Endothelial cell of umbilical vein (primary cell): ENCODE data around the gene ACTR3C. TPM values are rescaled to one million over a fixed set of nuclear protein-coding genes. Genes with fewer than 3 reads are reported as not detected.
"Not testable (repeated sequence)": the region's sequence is repeated elsewhere in the genome, so short reads cannot be mapped to it uniquely, and the experiment has no call there.

Experiments
- BruUV-seq: library from RNA; stranded (reverse); fragments of 400-500 nt; replicated peaks from 2 replicates; lab custom pipeline; 2021; lab: Mats Ljungman, UMichigan
- CTCF ChIA-PET: fragments of 300-600, 350-600 bp; sonication (Branson Sonifier 250); formaldehyde crosslinking; loops from one replicate; lab custom pipeline; 2021; ENCODE audit warnings: antibody characterized with exemption, inconsistent platforms; lab: Charles Lee
- POLR2A ChIA-PET: fragments of 300-600, 350-600 bp; sonication (Branson Sonifier 250); formaldehyde crosslinking; loops from one replicate; lab custom pipeline; 2021; ENCODE audit warnings: antibody characterized with exemption, inconsistent platforms; lab: Charles Lee
- DNase-seq: peaks from one replicate; pipeline ENCODE4 v3.0.0-alpha.2; 2011; ENCODE audit warnings: low read depth, low spot score
- FAIRE-seq: peaks from 2 replicates; lab custom pipeline; 2011; peaks lifted over from hg19 to GRCh38; lab: Jason Lieb, UNC
- H2AFZ ChIP-seq: 2 replicates; pipeline ENCODE4 v1.6.0; 2012; ENCODE audit warnings: low read depth, low read length, control low read depth, inconsistent platforms
- H3K27ac ChIP-seq: 2 replicates; pipeline ENCODE4 v1.5.1; 2011; ENCODE audit warnings: low read depth, mild to moderate bottlenecking, control low read depth, low read length, moderate library complexity; ENCODE audit not compliant: insufficient read depth
- H3K27me3 ChIP-seq, 2 experiments: 2 replicates each; pipeline versions ENCODE4 v1.6.0 to v1.6.1; 2011; ENCODE audit warnings: low read length in 2 of 2, mixed read lengths in 1 of 2; ENCODE audit not compliant: control insufficient read depth in 2 of 2, insufficient read depth in 2 of 2
- H3K36me3 ChIP-seq, 2 experiments: 2 replicates in 1 of 2; 3 replicates in 1 of 2; pipeline ENCODE4 v1.5.1; 2011; ENCODE audit warnings: low read length in 2 of 2, mild to moderate bottlenecking in 1 of 2, moderate library complexity in 1 of 2; ENCODE audit not compliant: control insufficient read depth in 2 of 2, insufficient read depth in 2 of 2; ENCODE audit errors: extremely low read depth in 1 of 2
- H3K4me1 ChIP-seq: 3 replicates; pipeline ENCODE4 v1.5.1; 2011; ENCODE audit warnings: mild to moderate bottlenecking, low read length; ENCODE audit not compliant: control insufficient read depth, insufficient read depth; ENCODE audit errors: extremely low read depth
- H3K4me2 ChIP-seq: 2 replicates; pipeline ENCODE4 v1.6.1; 2011; ENCODE audit warnings: low read length, control low read depth, mixed read lengths; ENCODE audit not compliant: insufficient read depth
- H3K4me3 ChIP-seq, 3 experiments: fragments of 200-600 bp in 1 of 3; sonication (generic), shearing (Covaris generic) in 1 of 3; replicated peaks in 1 of 3; 2 replicates each; pipeline ENCODE4 v1.5.1; 2011 to 2016; ENCODE audit warnings: control low read depth in 3 of 3, low read length in 3 of 3, mild to moderate bottlenecking in 2 of 3, inconsistent platforms in 1 of 3, low read depth in 1 of 3, moderate library complexity in 1 of 3; ENCODE audit not compliant: insufficient read depth in 1 of 3
- H3K79me2 ChIP-seq: 2 replicates; pipeline ENCODE4 v1.6.0; 2012; ENCODE audit warnings: low read length, inconsistent platforms; ENCODE audit not compliant: control insufficient read depth, insufficient read depth
- H3K9ac ChIP-seq: replicated peaks from 2 replicates; pipeline ENCODE3; 2011; ENCODE audit warnings: low read length, control low read depth; ENCODE audit not compliant: insufficient read depth; ENCODE audit errors: extremely low read depth
- H3K9me1 ChIP-seq: replicated peaks from 3 replicates; pipeline ENCODE4 v1.6.0; 2011; ENCODE audit warnings: mild to moderate bottlenecking, low read length; ENCODE audit not compliant: control insufficient read depth, insufficient read depth; ENCODE audit errors: extremely low read depth
- H3K9me3 ChIP-seq: replicated peaks from 2 replicates; pipeline ENCODE4 v1.5.1; 2012; ENCODE audit warnings: low read length, inconsistent platforms; ENCODE audit not compliant: control insufficient read depth, insufficient read depth
- H4K20me1 ChIP-seq: replicated peaks from 2 replicates; pipeline ENCODE3; 2011; ENCODE audit warnings: mild to moderate bottlenecking, low read length; ENCODE audit not compliant: control insufficient read depth, insufficient read depth; ENCODE audit errors: extremely low read depth
- dilution Hi-C: fragments of 300-500 bp; cut with MboI; formaldehyde crosslinking; loops from one replicate; pipeline ENCODE4 v1.15.0; 2019; ENCODE audit warnings: low sequenced_read_pairs; ENCODE audit not compliant: extremely low pct_ligation_motif_present
- intact Hi-C: fragments of 100-400 bp; cut with micrococcal nuclease; formaldehyde crosslinking; loops from one replicate; pipeline ENCODE4 v1.10.0; 2022
- polyA plus RNA-seq, 4 experiments: library from polyadenylated mRNA; depleted of rRNA in 3 of 4; stranded (reverse) in 3 of 4; unstranded in 1 of 4; fragments of >200 nt; gene quantifications; 2 replicates each; pipeline versions ENCODE4 v1.2.1 to v1.2.3, GENCODE V29; 2011 to 2012; ENCODE audit warnings: missing spikeins in 1 of 4
- total RNA-seq: library from RNA; stranded (reverse); gene quantifications from 2 replicates; pipeline ENCODE4 v1.2.3, GENCODE V29; 2021

ACTR3C gene
- total and polyA plus RNA-seq, 2 donors (not counting 3 experiments of a cell fraction or from before 2014, with no cell fraction given), result 0.33 TPM; not detected in 1

- BruUV-seq, CTCF ChIA-PET, FAIRE-seq, dilution Hi-C loops, H3K27ac ChIP-seq, H3K4me2 ChIP-seq, H3K27me3 ChIP-seq, DNase-seq, H3K4me1 ChIP-seq, POLR2A ChIA-PET, intact Hi-C loops, H3K9me3 ChIP-seq, H3K79me2 ChIP-seq, H3K9me1 ChIP-seq, H3K9ac ChIP-seq, H4K20me1 ChIP-seq, H2AFZ ChIP-seq, H3K4me3 ChIP-seq, H3K36me3 ChIP-seq: not testable (repeated sequence)
Observed at GRCh38 chr7:150296802-150297201, 26.5 kb downstream of the ACTR3C start.

GRCh38 chr7:150295614-150296013 is 27.7 kb downstream of the ACTR3C start:
- H3K79me2 ChIP-seq, H3K9me1 ChIP-seq, FAIRE-seq, dilution Hi-C loops, H3K36me3 ChIP-seq, DNase-seq, H4K20me1 ChIP-seq, H3K27ac ChIP-seq, H3K4me3 ChIP-seq, intact Hi-C loops, H3K27me3 ChIP-seq, H3K4me2 ChIP-seq, H2AFZ ChIP-seq, H3K4me1 ChIP-seq, H3K9ac ChIP-seq, POLR2A ChIA-PET, BruUV-seq, H3K9me3 ChIP-seq, CTCF ChIA-PET: not testable (repeated sequence)

- H3K4me2 ChIP-seq, H4K20me1 ChIP-seq, H3K4me3 ChIP-seq, H3K27me3 ChIP-seq, H2AFZ ChIP-seq, FAIRE-seq, H3K27ac ChIP-seq, BruUV-seq, H3K9me1 ChIP-seq, H3K79me2 ChIP-seq, POLR2A ChIA-PET, H3K9me3 ChIP-seq, dilution Hi-C loops, H3K9ac ChIP-seq, intact Hi-C loops, H3K4me1 ChIP-seq, CTCF ChIA-PET, DNase-seq, H3K36me3 ChIP-seq: not testable (repeated sequence)
Observed at GRCh38 chr7:150295027-150295426, 28.3 kb downstream of the ACTR3C start.

GRCh38 chr7:150290317-150290716 is 33.0 kb downstream of the ACTR3C start:
- not testable (repeated sequence) for FAIRE-seq, BruUV-seq

More at GRCh38 chr7:150290317-150290716, 33.0 kb downstream of the ACTR3C start:
- H3K27me3 ChIP-seq, POLR2A ChIA-PET, H3K4me1 ChIP-seq, H3K9me1 ChIP-seq, H3K36me3 ChIP-seq, H3K27ac ChIP-seq, H4K20me1 ChIP-seq, H3K79me2 ChIP-seq, dilution Hi-C loops, H2AFZ ChIP-seq, H3K4me2 ChIP-seq, intact Hi-C loops, H3K4me3 ChIP-seq, DNase-seq, H3K9ac ChIP-seq, H3K9me3 ChIP-seq, CTCF ChIA-PET: not testable (repeated sequence)
